Activated effector memory CD4-positive, alpha-beta T cell treated with Interleukin-2 at 50 U/mL for 16 hours (primary cell): ENCODE measurements around the gene ACADS.
A peak's percentile ranks its signal among the peaks of the same experiment; 100 is the strongest.

Experiments
- DNase-seq: peaks from one replicate; pipeline ENCODE4 v3.0.0-alpha.2; 2020

The ACADS gene

GRCh38 chr12:120702637-120703036 lies 23.0 kb upstream of the ACADS start:
- no peak for DNase-seq

- DNase-seq: no peak
These were observed 22.2 kb upstream of the ACADS start for GRCh38 chr12:120703311-120703942.

GRCh38 chr12:120705618-120706017 lies 20.0 kb upstream of the ACADS start:
- DNase-seq: no peak

- no peak for DNase-seq
These were observed 19.6 kb upstream of the ACADS start for GRCh38 chr12:120706029-120706428.

- no peak for DNase-seq
These were observed 17.0 kb upstream of the ACADS start for GRCh38 chr12:120708651-120709050.

GRCh38 chr12:120710031-120710804 lies 15.4 kb upstream of the ACADS start, which contains the start of gene UNC119B:
UNC119B (plus strand) TSS chr12:120710458; CDS start chr12:120710475, 17 bp downstream.
- peak; percentile 62 for DNase-seq

- no peak for DNase-seq
These were observed 14.8 kb upstream of the ACADS start for GRCh38 chr12:120710805-120711296.

- DNase-seq: no peak
These were observed 14.2 kb upstream of the ACADS start for GRCh38 chr12:120711411-120711810.

GRCh38 chr12:120712610-120713009 lies 13.0 kb upstream of the ACADS start:
- DNase-seq: no peak

GRCh38 chr12:120713861-120714482 lies 11.7 kb upstream of the ACADS start:
- DNase-seq: peak; percentile 38

GRCh38 chr12:120718055-120718454 lies 7.6 kb upstream of the ACADS start:
- no peak for DNase-seq

GRCh38 chr12:120719072-120719471 lies 6.6 kb upstream of the ACADS start:
- no peak for DNase-seq

GRCh38 chr12:120719496-120720233 lies 6.0 kb upstream of the ACADS start:
- DNase-seq: no peak

GRCh38 chr12:120720234-120720986 lies 5.2 kb upstream of the ACADS start:
- no peak for DNase-seq

GRCh38 chr12:120720987-120721801 lies 4.4 kb upstream of the ACADS start:
- DNase-seq: no peak

GRCh38 chr12:120721866-120722265 lies 3.8 kb upstream of the ACADS start:
- no peak for DNase-seq

- no peak for DNase-seq
These were observed 2.8 kb upstream of the ACADS start for GRCh38 chr12:120722784-120723183.

- DNase-seq: no peak
These were observed 906 bp upstream of the ACADS start for GRCh38 chr12:120724720-120725119.

GRCh38 chr12:120725151-120725658 lies 421 bp upstream of the ACADS start:
- DNase-seq: no peak

- no peak for DNase-seq
These were observed 826 bp downstream of the ACADS start for GRCh38 chr12:120726510-120726793.

GRCh38 chr12:120726961-120727360 lies 1.3 kb downstream of the ACADS start:
- no peak for DNase-seq
